GM23248 (cell line): ENCODE results near the gene SHC2. TPM values are rescaled to one million over a fixed set of nuclear protein-coding genes. Genes with fewer than 3 reads are reported as not detected.
A peak's percentile ranks its signal among the peaks of the same experiment; 100 is the strongest.

Experiments
- DNase-seq: peaks from one replicate; pipeline ENCODE4 v3.0.0-alpha.2; 2015
- H2AFZ ChIP-seq: fragments of 200-600 bp; sonication (generic); 2 replicates; pipeline ENCODE4 v1.6.1; 2016; ENCODE audit warnings: antibody characterized with exemption
- H3F3A ChIP-seq: fragments of 200-600 bp; sonication (generic); 2 replicates; pipeline ENCODE4 v1.6.1; 2016; ENCODE audit warnings: mild to moderate bottlenecking, antibody characterized with exemption, mixed run types; ENCODE audit not compliant: insufficient read depth
- H3K27ac ChIP-seq: fragments of 200-600 bp; sonication (generic); 2 replicates; pipeline ENCODE4 v1.5.1; 2016; ENCODE audit warnings: mild to moderate bottlenecking
- H3K27me3 ChIP-seq: fragments of 200-600 bp; sonication (generic); replicated peaks from 2 replicates; pipeline ENCODE4 v1.6.1; 2016; ENCODE audit warnings: mild to moderate bottlenecking; ENCODE audit not compliant: insufficient read depth
- H3K36me3 ChIP-seq: fragments of 200-600 bp; sonication (generic); 2 replicates; pipeline ENCODE4 v1.6.1; 2016; ENCODE audit warnings: low read depth, mild to moderate bottlenecking
- H3K4me1 ChIP-seq: fragments of 200-600 bp; sonication (generic); 2 replicates; pipeline ENCODE4 v1.6.1; 2016; ENCODE audit warnings: mild to moderate bottlenecking; ENCODE audit not compliant: insufficient read depth
- H3K4me2 ChIP-seq: fragments of 200-600 bp; sonication (generic); one replicate; pipeline ENCODE4 v1.6.1; 2016; ENCODE audit warnings: mild to moderate bottlenecking; ENCODE audit not compliant: unreplicated experiment
- H3K4me3 ChIP-seq: fragments of 200-600 bp; sonication (generic); 2 replicates; pipeline ENCODE4 v1.5.1; 2016; ENCODE audit warnings: mild to moderate bottlenecking
- H3K79me2 ChIP-seq: fragments of 200-600 bp; sonication (generic); 2 replicates; pipeline ENCODE4 v1.6.1; 2016; ENCODE audit warnings: mild to moderate bottlenecking; ENCODE audit not compliant: insufficient read depth
- H3K9ac ChIP-seq: fragments of 200-600 bp; sonication (generic); 2 replicates; pipeline ENCODE4 v1.6.1; 2016; ENCODE audit warnings: mild to moderate bottlenecking
- H3K9me2 ChIP-seq: fragments of 200-600 bp; sonication (generic); 2 replicates; pipeline ENCODE4 v1.6.1; 2016; ENCODE audit warnings: mixed run types, mild to moderate bottlenecking, moderate library complexity; ENCODE audit not compliant: insufficient read depth
- H3K9me3 ChIP-seq: fragments of 200-600 bp; sonication (generic); one replicate; pipeline ENCODE4 v1.6.1; 2017; ENCODE audit warnings: low read depth
- H4K20me1 ChIP-seq: fragments of 200-600 bp; sonication (generic); 2 replicates; pipeline ENCODE4 v1.6.0; 2016; ENCODE audit not compliant: insufficient read depth
- EZH2 ChIP-seq: fragments of 200-600 bp; sonication (generic); IDR thresholded peaks from 2 replicates; pipeline ENCODE4 v1.6.1; 2018; ENCODE audit warnings: antibody characterized with exemption, mild to moderate bottlenecking; ENCODE audit not compliant: insufficient read depth, poor library complexity, severe bottlenecking
- EZH2phosphoT487 ChIP-seq: fragments of 200-600 bp; sonication (generic); IDR thresholded peaks from 2 replicates; pipeline ENCODE4 v1.6.1; 2018; ENCODE audit warnings: antibody characterized with exemption, moderate library complexity, mild to moderate bottlenecking, low read depth; ENCODE audit not compliant: insufficient read depth
- WGBS, 2 experiments: methylation state at CpG; one replicate each; pipeline ENCODE4 v1.1.6; 2015 to 2017; ENCODE audit warnings: low lambda C conversion rate in 2 of 2, low coverage in 1 of 2; ENCODE audit errors: missing lambda C conversion rate in 2 of 2; 5-methylcytosine and 5-hydroxymethylcytosine counted together
- in situ Hi-C: fragments of 300-500 bp; cut with MboI; formaldehyde crosslinking; loops from 2 replicates; pipeline ENCODE4 v1.15.0; 2020
- polyA plus RNA-seq: library from polyadenylated mRNA; unstranded; fragments of >200 nt; fragmentation: Nextera tagmentation; extraction: Ambion mirVana; gene quantifications from 2 replicates; pipeline ENCODE4 v1.2.1, GENCODE V29; 2016
- total RNA-seq: library from RNA; depleted of rRNA; stranded (reverse); fragments of >200 nt; shearing (Covaris generic); gene quantifications from 2 replicates; pipeline ENCODE4 v1.2.3, GENCODE V29; 2014

The SHC2 gene
- total and polyA plus RNA-seq, 2 experiments from 2014 or later, result not detected

- H3K36me3 ChIP-seq, result no peaks in the 10 kb centered on the region
- peak; percentile 16 for TF ChIP-seq EZH2
- TF ChIP-seq EZH2phosphoT487, result no peak
- in situ Hi-C loops, result no loop called here
Measured at GRCh38 chr19:410243-410781, 50.5 kb downstream of the SHC2 start.

GRCh38 chr19:409516-410242 lies 51.2 kb downstream of the SHC2 start:
- TF ChIP-seq EZH2phosphoT487 (peak; percentile 55; the same call in 1 of the 2 replicates), EZH2 (peak; percentile 70)
- H3K9me3 ChIP-seq, result no peaks in the 10 kb centered on the region
- H3K9me2 ChIP-seq, result no peaks in the 10 kb centered on the region
- H4K20me1 ChIP-seq, result no peaks in the 10 kb centered on the region
- H3K4me3 ChIP-seq, result no peak overlapping the region
- no peak overlapping the region for H3K27ac ChIP-seq
- no peak overlapping the region for H3K4me2 ChIP-seq
- no peak overlapping the region for H3K9ac ChIP-seq
- H3K79me2 ChIP-seq, result no peaks in the 10 kb centered on the region
- DNase-seq, result no peak
- no peaks in the 10 kb centered on the region for H3F3A ChIP-seq
- H2AFZ ChIP-seq, result no peak overlapping the region
- WGBS, 2 experiments, result 3 to 4% methylated on average over 14 to 23 of the region's 23 CpGs
- H3K4me1 ChIP-seq, result no peaks in the 10 kb centered on the region
- H3K27me3 ChIP-seq, result peaks cover 25% of the 10 kb centered on the region
- in situ Hi-C loops, result no loop called here
- no peaks in the 10 kb centered on the region for H3K36me3 ChIP-seq

More at GRCh38 chr19:410243-410781, 50.5 kb downstream of the SHC2 start:
- H3K4me1 ChIP-seq, result no peaks in the 10 kb centered on the region
- no peak overlapping the region for H3K4me3 ChIP-seq
- H3K4me2 ChIP-seq, result no peak overlapping the region
- no peaks in the 10 kb centered on the region for H4K20me1 ChIP-seq
- no peak overlapping the region for H3K27ac ChIP-seq
- peaks cover 25% of the 10 kb centered on the region for H3K27me3 ChIP-seq
- 35 to 36% methylated on average over 19 to 21 of the region's 21 CpGs for WGBS, 2 experiments
- no peak overlapping the region for H2AFZ ChIP-seq
- DNase-seq, result no peak
- no peak overlapping the region for H3K9ac ChIP-seq
- no peaks in the 10 kb centered on the region for H3F3A ChIP-seq
- no peaks in the 10 kb centered on the region for H3K9me3 ChIP-seq
- H3K9me2 ChIP-seq, result no peaks in the 10 kb centered on the region
- no peaks in the 10 kb centered on the region for H3K79me2 ChIP-seq

GRCh38 chr19:408902-409515 lies 51.8 kb downstream of the SHC2 start, which contains the start of gene C2CD4C:
TSS of gene C2CD4C (minus strand) at chr19:409147. CDS start at chr19:408361, 786 bp downstream.
- H3K27ac ChIP-seq, result no peak within 1 kb of the TSS
- no peaks in the 10 kb centered on the region for H3K36me3 ChIP-seq
- no peak within 1 kb of the TSS for H3K9ac ChIP-seq
- H3K79me2 ChIP-seq, result no peaks in the 10 kb centered on the region
- no peak within 1 kb of the TSS for H2AFZ ChIP-seq
- H3K4me1 ChIP-seq, result no peaks in the 10 kb centered on the region
- no peaks in the 10 kb centered on the region for H4K20me1 ChIP-seq
- H3F3A ChIP-seq, result no peaks in the 10 kb centered on the region
- H3K4me2 ChIP-seq, result peak within 1 kb of the TSS; percentile 57
- no peaks in the 10 kb centered on the region for H3K9me3 ChIP-seq
- in situ Hi-C loops, result no loop called here
- peak within 1 kb of the TSS; percentile 45; the same call in 1 of the 2 replicates for H3K4me3 ChIP-seq
- TF ChIP-seq EZH2phosphoT487 (no peak), EZH2 (no peak)
- 1 to 2% methylated on average over 14 to 45 of the region's 80 CpGs for WGBS, 2 experiments
- H3K9me2 ChIP-seq, result no peaks in the 10 kb centered on the region
- peak; percentile 56 for DNase-seq
- peaks cover 25% of the 10 kb centered on the region for H3K27me3 ChIP-seq

- no peak overlapping the region for H2AFZ ChIP-seq
- no peaks in the 10 kb centered on the region for H3K36me3 ChIP-seq
- H3K9me3 ChIP-seq, result no peaks in the 10 kb centered on the region
- H3F3A ChIP-seq, result no peaks in the 10 kb centered on the region
- H3K4me3 ChIP-seq, result peak overlapping the region; percentile 45; the same call in 1 of the 2 replicates
- no peaks in the 10 kb centered on the region for H4K20me1 ChIP-seq
- no peaks in the 10 kb centered on the region for H3K9me2 ChIP-seq
- peak overlapping the region; percentile 57 for H3K4me2 ChIP-seq
- H3K9ac ChIP-seq, result no peak overlapping the region
- in situ Hi-C loops, result no loop called here
- TF ChIP-seq EZH2phosphoT487, result no peak
- TF ChIP-seq EZH2, result no peak
- no peaks in the 10 kb centered on the region for H3K79me2 ChIP-seq
- H3K27ac ChIP-seq, result no peak overlapping the region
- no peak for DNase-seq
- WGBS, 2 experiments, result 4% methylated on average over 7 to 27 of the region's 30 CpGs
- H3K27me3 ChIP-seq, result peaks cover 25% of the 10 kb centered on the region
- H3K4me1 ChIP-seq, result no peaks in the 10 kb centered on the region
Measured at GRCh38 chr19:408441-408901, 52.4 kb downstream of the SHC2 start.
